ENCODE measurements around the gene SGMS1.

Gene SGMS1

DNA sequence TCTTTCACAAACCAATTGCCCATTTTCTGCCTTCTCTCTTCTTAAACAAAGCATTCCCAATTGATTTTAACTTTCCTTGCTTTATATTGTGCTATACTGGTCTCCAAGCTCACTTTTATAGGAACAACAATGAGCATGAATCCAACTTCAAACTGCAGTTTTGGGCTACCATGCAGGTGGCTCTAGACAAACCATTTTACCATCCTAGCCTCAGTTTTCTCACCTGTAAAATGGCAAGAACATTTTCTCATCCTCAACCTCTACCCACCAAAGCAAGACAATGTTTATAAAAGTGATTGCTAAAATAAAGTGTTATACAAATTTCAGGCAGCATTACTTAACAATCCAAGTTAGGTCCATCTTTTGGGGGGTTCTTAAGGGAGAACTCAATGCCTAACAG is 305.6 kb downstream of the SGMS1 start:
- DNase-seq = no peak

GRCh38 chr10:50316695-50317648 is 306.8 kb downstream of the SGMS1 start:
- no peak for DNase-seq

GRCh38 chr10:50316174-50316573 is 307.6 kb downstream of the SGMS1 start:
- DNase-seq = no peak

DNA sequence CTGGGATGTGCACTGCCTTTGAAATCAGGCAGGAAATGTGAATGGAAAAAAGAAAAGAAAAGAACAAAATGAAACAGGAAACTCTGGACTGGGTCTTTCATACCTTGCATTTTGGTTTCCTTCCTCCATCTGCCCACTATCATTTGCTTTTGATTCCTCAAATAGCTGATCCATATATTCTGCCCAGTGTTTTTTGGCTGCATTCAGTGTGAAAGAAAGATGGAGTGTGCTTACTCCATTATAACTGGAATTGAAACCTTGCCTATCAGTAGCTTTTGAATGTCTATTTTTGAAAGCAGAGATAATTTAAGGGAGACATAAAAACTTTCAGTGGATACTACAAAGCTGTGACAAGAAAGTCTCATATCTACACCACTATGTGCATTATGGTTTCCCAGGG is 308.3 kb downstream of the SGMS1 start:
- no peak for DNase-seq

GRCh38 chr10:50314169-50315071 is 309.3 kb downstream of the SGMS1 start:
- no peak for DNase-seq

GRCh38 chr10:50312464-50313437 is 311.0 kb downstream of the SGMS1 start:
- DNase-seq = no peak

DNA sequence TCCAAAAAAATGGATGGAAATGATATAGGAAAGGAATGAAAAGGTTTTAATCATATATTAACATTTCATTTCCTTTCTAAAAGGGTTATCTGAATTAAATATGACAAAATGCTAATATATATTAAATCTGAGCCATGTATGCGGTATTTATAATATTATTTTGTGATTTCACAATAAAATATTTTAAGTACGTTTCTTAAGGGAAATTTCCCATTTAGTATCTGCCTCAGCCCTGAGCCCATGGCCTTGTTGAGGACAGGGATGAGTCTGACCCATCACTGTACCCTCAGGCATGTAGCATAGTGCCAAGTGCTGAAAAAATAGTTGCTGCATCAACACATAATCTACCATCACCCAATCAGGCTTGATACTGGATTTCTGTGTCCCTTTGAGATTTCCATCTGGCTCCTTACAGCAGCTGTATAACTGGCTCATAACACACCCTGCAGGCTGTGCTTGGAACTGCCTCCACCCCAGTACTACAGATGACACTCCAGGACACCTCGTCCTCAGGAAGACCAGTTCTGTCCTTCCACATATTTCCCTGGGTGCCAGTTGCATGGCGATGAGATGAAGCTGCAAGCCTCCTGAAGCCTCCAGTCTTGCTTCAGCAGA is 313.1 kb downstream of the SGMS1 start:
- DNase-seq = no peak

GRCh38 chr10:50309342-50309741 is 314.4 kb downstream of the SGMS1 start:
- no peak for DNase-seq

GRCh38 chr10:50304660-50305059 is 319.1 kb downstream of the SGMS1 start:
- no peak for DNase-seq

DNA sequence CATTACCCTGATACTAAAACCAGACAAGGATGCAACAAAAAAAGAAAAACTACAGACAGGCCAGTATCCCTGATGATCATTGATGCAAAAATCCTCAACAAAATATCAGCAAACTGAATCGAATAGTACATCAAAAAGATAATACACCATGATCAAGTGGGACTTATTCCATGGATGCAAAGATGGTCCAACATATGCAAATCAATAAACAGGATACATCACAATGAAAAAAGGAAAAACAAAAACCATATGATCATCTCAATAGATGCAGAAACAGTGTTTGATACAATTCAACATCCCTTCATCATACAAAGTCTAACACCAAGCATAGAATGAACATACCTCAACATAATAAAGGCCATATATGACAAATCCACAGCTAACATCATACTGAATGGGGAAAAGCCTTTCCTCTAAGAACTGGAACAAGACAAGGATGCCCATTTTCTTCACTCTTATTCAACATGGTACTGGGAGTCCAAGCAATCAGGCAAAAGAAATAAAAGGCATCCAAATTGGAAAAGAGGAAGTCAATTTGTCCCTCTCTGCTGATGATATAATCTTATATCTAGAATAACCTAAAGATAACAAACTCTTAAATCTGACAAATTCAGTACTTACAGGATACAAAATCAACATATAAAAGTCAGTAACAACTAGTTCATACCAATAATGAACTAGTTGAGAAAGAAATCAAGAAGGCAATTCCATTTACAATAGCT is 323.6 kb downstream of the SGMS1 start:
- no peak for DNase-seq

DNA sequence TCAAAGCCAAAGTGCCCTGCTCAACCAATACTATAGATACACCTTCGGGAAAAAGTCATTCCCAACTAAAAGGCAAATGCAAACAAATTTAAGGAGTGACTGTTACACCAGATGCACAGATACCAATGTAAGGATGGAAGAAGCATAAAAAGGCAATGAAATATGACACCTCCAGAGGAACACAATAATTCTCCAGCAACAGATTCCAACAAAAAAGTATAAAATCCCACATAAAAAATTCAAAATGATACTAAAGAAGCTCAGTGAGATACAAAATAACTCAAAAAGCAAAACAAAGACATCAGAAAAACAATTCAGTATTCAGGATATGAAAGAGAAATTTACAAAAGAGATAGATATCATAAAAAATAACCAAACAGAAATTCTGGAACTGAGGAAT is 328.4 kb downstream of the SGMS1 start:
- no peak for DNase-seq

- no peak for DNase-seq
These were observed 329.2 kb downstream of the SGMS1 start for GRCh38 chr10:50294582-50294981.

DNA sequence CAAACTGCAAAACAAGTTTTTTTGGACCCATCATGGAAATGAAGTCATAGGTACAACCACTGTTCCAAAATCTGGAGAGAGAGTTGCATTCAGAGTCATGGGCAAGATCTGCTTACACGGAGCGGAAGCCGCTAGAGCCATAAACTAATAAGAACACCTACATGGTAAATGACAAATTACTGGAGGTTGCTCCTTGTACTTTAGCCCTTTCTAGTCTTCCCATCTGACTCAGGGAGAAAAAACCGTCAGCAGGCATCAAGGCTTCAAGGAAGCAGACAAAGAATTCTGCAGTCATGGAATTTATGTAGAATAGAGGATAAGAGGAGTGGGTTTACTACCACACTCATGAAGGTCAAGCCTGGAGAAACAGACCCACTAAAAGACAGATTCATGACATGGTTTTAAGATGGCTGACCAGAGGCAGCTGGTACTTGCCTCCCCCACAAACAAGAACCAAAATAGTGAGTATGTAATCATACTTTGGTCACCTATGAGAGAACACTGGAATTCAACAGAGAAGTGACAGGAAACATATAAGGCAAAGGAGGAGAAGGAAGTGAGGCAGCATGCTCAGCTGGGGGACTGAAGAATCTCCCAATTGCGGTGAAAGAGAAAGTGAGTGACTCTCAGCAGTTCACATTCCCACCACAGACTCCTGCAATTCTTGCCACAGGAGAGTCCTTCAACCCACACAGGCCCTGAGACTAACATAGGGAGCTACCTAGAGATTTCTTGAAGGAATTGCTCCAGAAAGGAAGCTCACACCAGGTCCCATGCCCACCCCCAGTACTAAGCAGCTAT is 330.0 kb downstream of the SGMS1 start:
- DNase-seq = no peak

GRCh38 chr10:50291261-50291850 is 332.4 kb downstream of the SGMS1 start:
- DNase-seq = no peak

DNA sequence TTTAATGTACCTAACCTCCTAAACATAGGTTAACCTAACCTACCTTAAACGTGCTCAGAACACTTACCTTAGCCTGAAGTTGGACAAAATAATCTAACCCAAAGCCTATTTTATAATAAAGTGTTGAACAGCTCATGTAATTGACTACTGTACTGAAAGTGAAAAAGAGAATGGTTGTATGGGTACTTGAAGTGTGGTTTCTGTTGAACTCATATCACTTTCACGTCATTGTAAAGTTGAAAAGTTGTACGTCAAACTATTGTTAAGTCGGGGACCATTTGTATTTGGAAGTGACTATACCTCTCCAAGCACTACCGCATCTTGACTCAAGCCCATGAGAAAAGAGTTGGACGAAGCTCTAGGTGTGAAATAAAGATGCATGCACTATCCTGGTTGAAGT is 334.6 kb downstream of the SGMS1 start:
- no peak for DNase-seq

GRCh38 chr10:50286996-50287803 is 336.6 kb downstream of the SGMS1 start:
- DNase-seq = no peak

DNA sequence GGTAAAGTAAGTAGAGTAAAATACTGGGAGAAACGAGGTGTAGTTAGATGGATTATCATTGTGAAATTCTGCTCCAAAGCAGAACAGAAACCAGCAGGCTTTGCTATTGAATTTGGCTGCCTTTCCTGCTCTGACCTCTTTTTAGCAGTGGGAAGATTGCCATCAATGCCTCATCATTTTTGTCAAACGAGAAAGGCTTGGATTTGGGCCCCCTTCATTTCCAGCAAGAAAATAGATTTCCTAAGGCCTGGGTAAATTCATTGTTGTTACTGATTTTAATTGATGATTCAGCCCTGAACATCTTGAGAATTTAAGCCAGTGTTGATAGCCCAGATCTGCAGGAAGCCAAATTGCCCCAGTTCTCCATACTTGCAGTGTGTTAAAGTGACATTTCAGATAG is 337.2 kb downstream of the SGMS1 start:
- DNase-seq = no peak

DNA sequence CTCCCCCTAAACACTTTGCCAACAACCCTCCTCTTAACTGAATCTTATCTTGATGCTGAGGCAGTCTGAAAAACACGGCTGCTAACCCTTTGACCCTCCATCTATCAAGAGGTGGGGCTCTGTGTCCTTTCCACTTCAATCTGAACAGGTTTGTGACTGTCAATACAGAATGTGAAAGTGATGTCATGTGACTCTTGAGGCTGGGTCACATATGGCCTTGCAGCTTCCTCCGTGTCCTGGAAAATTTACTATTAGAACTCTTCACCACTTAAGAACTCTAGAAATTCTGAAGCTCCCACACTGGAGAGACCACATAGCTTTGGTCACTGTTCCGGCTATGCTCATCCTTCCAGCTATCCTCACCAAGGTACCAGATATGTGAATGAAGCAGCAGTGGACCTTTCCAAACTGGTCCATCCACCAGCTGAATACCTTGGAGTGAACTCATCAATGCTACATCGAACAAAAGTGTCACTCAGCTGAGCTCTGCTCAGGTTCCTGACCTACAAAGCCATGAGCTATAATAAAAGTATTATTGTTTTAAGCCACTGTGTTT is 341.7 kb downstream of the SGMS1 start:
- no peak for DNase-seq
